GM18870 (cell line): Measurements from ENCODE around the gene NQO2.

Experiments used
- ATAC-seq: cut with Tn5 transposase; IDR thresholded peaks from one replicate; pipeline ENCODE4 v1.9.1; 2021; ENCODE audit warnings: moderate library complexity; ENCODE audit not compliant: unreplicated experiment

NQO2 gene

DNA sequence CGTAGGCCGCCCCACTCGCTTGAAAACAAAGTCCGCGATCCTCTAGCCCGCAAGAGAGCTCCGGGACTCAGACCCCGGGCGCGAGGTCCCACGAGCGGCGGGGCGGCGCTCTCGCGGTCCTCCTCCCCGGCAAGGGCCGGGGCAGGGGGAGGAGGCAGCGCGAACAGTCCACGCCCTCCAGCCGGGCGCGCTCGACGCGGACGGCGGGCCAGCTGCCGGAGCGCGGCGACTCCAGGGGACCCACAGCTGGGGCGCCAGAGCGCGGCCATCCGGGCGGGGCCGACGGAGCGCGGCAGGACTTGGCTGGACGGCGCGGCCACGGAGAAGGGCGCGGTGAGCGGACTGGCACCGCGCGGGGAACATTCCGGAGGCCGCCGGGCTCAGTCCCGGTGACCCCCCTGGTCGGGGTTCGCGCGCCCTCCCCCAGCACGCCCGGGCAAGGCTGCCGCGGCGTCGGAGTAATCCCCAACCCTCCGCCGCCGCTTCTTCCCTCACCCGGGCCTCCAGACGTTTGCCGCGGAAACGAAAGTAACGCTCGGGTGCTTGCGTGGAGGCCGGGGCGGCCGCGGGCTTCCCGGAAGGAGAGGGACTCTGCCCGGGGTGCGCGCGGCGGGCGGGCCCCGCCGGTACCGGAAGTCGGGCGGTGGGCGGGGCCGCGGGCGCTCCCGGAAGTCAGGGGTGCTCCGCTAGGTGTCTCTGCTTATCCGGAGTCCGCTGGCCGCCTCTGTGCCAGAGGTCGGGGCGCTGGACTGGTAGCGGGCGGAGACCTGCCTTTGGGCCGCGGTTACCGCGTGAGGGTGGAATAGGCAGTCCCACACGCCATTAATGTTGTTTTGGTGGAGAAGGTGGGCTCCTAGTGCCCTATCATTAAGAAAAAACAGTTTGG is 68.9 kb downstream of the NQO2 start, which contains the start of gene RIPK1:
Gene RIPK1 (plus strand): TSS at position 166 of the 886 bp plus-strand sequence. CDS start 8,330 bp downstream, outside the sequence.
- ATAC-seq, result peak; percentile 63
